Astrocyte of the cerebellum (primary cell): ENCODE data around the gene ANKRD49.

Experiments
- DNase-seq: peaks from one replicate; pipeline ENCODE4 v3.0.0-alpha.2; 2011; ENCODE audit warnings: low read depth
- H3K4me3 ChIP-seq: 2 replicates; pipeline ENCODE4 v1.5.1; 2011; ENCODE audit warnings: mild to moderate bottlenecking, low read depth, low read length, moderate library complexity
- CTCF ChIP-seq: IDR thresholded peaks from 2 replicates; pipeline ENCODE4 v1.5.1; 2012; ENCODE audit warnings: low read length, low read depth, moderate library complexity, mild to moderate bottlenecking; ENCODE audit errors: missing control alignments
- in situ Hi-C: cut with HindIII; loops from 2 replicates; pipeline ENCODE4 v1.10.0; 2017; ENCODE audit warnings: low sequenced_read_pairs

ANKRD49 gene

GRCh38 chr11:94452988-94453387 lies 40.8 kb upstream of the ANKRD49 start:
- TF ChIP-seq CTCF = no peak
- H3K4me3 ChIP-seq = no peak overlapping the region
- DNase-seq = no peak
- in situ Hi-C loops = no loop called here

- no peak for TF ChIP-seq CTCF
Observed at GRCh38 chr11:94454301-94454700, 39.5 kb upstream of the ANKRD49 start.

GRCh38 chr11:94455861-94456260 lies 37.9 kb upstream of the ANKRD49 start:
- no peak overlapping the region for H3K4me3 ChIP-seq
- in situ Hi-C loops = no loop called here
- DNase-seq = no peak
- no peak for TF ChIP-seq CTCF

More at GRCh38 chr11:94454301-94454700, 39.5 kb upstream of the ANKRD49 start:
- H3K4me3 ChIP-seq = no peak overlapping the region
- no peak for DNase-seq
- in situ Hi-C loops = no loop called here

- in situ Hi-C loops = no loop called here
- no peak for DNase-seq
- H3K4me3 ChIP-seq = no peak overlapping the region
- no peak for TF ChIP-seq CTCF
Observed at GRCh38 chr11:94457118-94458029, 36.4 kb upstream of the ANKRD49 start.

DNA sequence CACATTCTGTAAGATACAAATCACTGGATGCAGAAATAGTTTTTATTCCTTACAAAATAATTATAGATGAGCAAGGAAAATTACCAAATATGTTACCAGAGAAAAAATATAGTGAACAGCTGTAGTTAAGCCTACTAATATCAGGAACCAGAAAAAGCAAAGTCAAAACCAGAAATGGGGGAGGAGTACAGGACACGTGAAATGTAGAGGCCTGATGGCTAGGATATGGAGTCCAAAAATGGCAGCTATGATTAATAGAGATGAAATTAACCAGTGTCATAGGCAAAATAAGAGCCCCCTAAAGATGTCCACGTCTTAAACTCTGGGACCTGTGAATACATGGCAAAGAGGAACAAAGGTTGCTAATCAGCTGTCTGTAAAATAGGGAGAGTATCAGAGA lies 34.2 kb upstream of the ANKRD49 start:
- no peak for DNase-seq
- TF ChIP-seq CTCF = no peak
- H3K4me3 ChIP-seq = no peak overlapping the region
- in situ Hi-C loops = no loop called here

DNA sequence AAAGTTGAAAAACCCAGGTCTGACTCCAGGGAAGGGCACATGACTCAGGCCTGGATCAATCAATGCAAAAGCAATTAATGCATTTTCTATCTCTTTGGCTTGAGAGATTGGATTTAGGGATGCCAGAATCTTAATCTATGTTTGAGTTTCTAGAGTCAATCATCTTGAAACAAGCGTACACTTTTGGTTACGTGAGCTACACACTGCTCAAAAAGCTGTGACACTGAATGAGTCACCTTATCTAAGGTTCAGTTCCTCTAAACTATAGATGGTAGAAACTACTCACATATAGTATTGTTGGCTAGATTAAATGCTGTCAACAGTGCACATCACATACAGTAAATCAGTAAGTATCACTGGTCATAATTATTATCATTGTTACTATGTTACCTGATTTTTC lies 24.4 kb upstream of the ANKRD49 start:
- DNase-seq = no peak
- no peak overlapping the region for H3K4me3 ChIP-seq
- in situ Hi-C loops = no loop called here
- TF ChIP-seq CTCF = no peak
